Heart right ventricle (tissue), 16 donors: ENCODE data around the gene EDIL3. TPM values are rescaled to one million over a fixed set of nuclear protein-coding genes. Genes with fewer than 3 reads are reported as not detected.

Source experiments
- ATAC-seq, 8 donors: fragments of 200-7000 bp; cut with Tn5 transposase; one replicate each; pipeline ENCODE4 v1.9.1; 2020; ENCODE audit warnings: mild to moderate bottlenecking in 8 of 8, moderate library complexity in 8 of 8, moderate number of reproducible peaks in 1 of 8
- DNase-seq, 2 donors: peaks; one replicate each; pipeline ENCODE4 v3.0.0-alpha.2; 2020
- H3K27ac ChIP-seq, 10 donors: fragments of 200-600 bp; sonication (generic) in 2 of 10; one replicate each; pipeline versions ENCODE4 v1.5.0 to v1.8.0; 2020 to 2022; ENCODE audit warnings: mild to moderate bottlenecking in 3 of 10
- H3K27me3 ChIP-seq, 7 donors: fragments of 200-600 bp; one replicate each; pipeline ENCODE4 v1.8.0; 2021 to 2022; ENCODE audit warnings: mild to moderate bottlenecking in 2 of 7
- H3K36me3 ChIP-seq, 9 donors: fragments of 200-600 bp; sonication (generic) in 1 of 9; one replicate each; pipeline versions ENCODE4 v1.5.0 to v1.8.0; 2020 to 2022; ENCODE audit warnings: mild to moderate bottlenecking in 2 of 9
- H3K4me1 ChIP-seq, 9 donors: fragments of 200-600 bp; sonication (generic) in 1 of 9; one replicate each; pipeline versions ENCODE4 v1.5.0 to v1.8.0; 2020 to 2022; ENCODE audit warnings: mild to moderate bottlenecking in 4 of 9
- H3K4me3 ChIP-seq, 10 donors: fragments of 200-600 bp; sonication (generic) in 2 of 10; one replicate each; pipeline versions ENCODE4 v1.5.0 to v1.8.0; 2020 to 2022; ENCODE audit warnings: mild to moderate bottlenecking in 7 of 10, moderate library complexity in 2 of 10
- H3K9me3 ChIP-seq, 11 donors: fragments of 200-600 bp in 10 of 11; sonication (generic) in 2 of 11; one replicate each; pipeline versions ENCODE4 v1.5.0 to v1.8.0; 2013 to 2022; ENCODE audit warnings: mild to moderate bottlenecking in 2 of 11, control low read depth in 1 of 11, moderate library complexity in 1 of 11
- WGBS, 2 donors: extraction: QIAGEN DNeasy Blood & Tissue Kit; methylation state at CpG; one replicate each; pipeline ENCODE4 v1.1.7; 2013; ENCODE audit warnings: inconsistent platforms in 1 of 2; 5-methylcytosine and 5-hydroxymethylcytosine counted together
- intact Hi-C, 10 donors: fragments of 100-400 bp; cut with DNase I; formaldehyde crosslinking; loops; one replicate each; pipeline versions ENCODE4 v1.11.1 to v1.14.2; 2022
- polyA plus RNA-seq, 2 donors: library from polyadenylated mRNA; stranded (reverse); fragments of 200-250 nt; gene quantifications; one replicate each; pipeline ENCODE4 v1.2.3, GENCODE V29; 2013
- total RNA-seq, 10 donors: library from RNA; stranded (reverse); fragmentation: NEBNext Ultra II Directional in 3 of 10; extraction: Animal tissue kit (Norgen Biotek cat#: 25700) in 3 of 10; gene quantifications; one replicate each; pipeline versions ENCODE4 v1.2.1 to v1.2.4, GENCODE V29; 2021 to 2023
- TF ChIP-seq, protein P1 (sequence below), 9 donors: fragments of 200-600 bp; sonication (generic) in 2 of 9; IDR thresholded peaks; one replicate each; pipeline versions ENCODE4 v1.5.0 to v1.8.0; 2021 to 2022; ENCODE audit warnings: antibody characterized with exemption in 9 of 9, mild to moderate bottlenecking in 5 of 9, moderate library complexity in 1 of 9
- donor health status: Arrhythmogenic right ventricular cardiomyopathy.
- donor health status: ischemic (EF 13 %, LVEDD 7.1; RV severe dilation, severe dysfunction).
- donor health status: healthy with polysubstance abuse.
- donor health status: DM: no; HTN: yes; CAD: no.
- donor health status: DM: no; HTN: no; CAD: no.
- donor health status: ischemic (EF 25% LVEDD 6.9; RV normal size, moderate dysfunction).
- donor health status: ischemic (EF 25% LVEDD 5.7; RV mildly dilated, moderate dysfunction).
- donor health status: healthy.
- donor health status: DM: yes; HTN: yes; CAD: no.
- donor health status: Ischemic cardiomyopathy.
- donor health status: ischemic (EF 35%, LVEDD 5.7; RV mildly dilated, moderate dysfunction).
- donor health status: nonischemic (EF 11% LVEDD 7.7; RV severe dilation, severe dysfunction).
- donor health status: DM: yes; HTN: yes; CAD: no.
- donor health status: PGD.
- donor health status: ischemic (EF 29% LVEDD 5.4; RV normal size, mild dysfunction).
- donor health status: nonischemic (EF 23%, LVEDD 6.1; RV moderate dilation, normal function).

EDIL3 gene
- total and polyA plus RNA-seq, 12 donors, result 1.6 to 10.0 (median 3.9) TPM

DNA sequence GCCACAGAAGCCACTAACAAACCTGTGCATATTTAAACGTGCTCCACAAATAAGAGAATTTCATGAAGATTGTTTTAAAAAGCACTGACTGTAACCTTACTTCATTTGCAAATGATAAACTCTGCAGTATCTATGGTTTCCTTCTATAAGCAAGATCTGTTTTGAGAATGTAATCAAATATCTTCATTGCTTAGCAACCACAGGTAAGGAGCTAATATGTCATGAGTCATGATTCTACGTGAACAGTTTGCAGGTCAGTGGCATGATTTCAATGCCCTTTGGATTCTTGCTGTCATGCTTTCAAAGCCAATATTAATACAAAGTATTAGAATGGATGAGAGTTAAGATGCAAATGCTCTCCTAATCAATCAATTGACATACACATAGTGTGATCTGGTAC lies 325.0 kb downstream of the EDIL3 start:
- H3K4me1 ChIP-seq, result no peaks in the 10 kb centered on the region
- intact Hi-C loops, result no loop called here
- WGBS, 2 donors, result 83 to 87% methylated on average over 2 of the region's 2 CpGs
- no peak for ATAC-seq
- H3K4me3 ChIP-seq, result no peak overlapping the region
- H3K9me3 ChIP-seq, result no peaks in the 10 kb centered on the region
- H3K27ac ChIP-seq, result no peak overlapping the region
- TF ChIP-seq, protein P1, sequence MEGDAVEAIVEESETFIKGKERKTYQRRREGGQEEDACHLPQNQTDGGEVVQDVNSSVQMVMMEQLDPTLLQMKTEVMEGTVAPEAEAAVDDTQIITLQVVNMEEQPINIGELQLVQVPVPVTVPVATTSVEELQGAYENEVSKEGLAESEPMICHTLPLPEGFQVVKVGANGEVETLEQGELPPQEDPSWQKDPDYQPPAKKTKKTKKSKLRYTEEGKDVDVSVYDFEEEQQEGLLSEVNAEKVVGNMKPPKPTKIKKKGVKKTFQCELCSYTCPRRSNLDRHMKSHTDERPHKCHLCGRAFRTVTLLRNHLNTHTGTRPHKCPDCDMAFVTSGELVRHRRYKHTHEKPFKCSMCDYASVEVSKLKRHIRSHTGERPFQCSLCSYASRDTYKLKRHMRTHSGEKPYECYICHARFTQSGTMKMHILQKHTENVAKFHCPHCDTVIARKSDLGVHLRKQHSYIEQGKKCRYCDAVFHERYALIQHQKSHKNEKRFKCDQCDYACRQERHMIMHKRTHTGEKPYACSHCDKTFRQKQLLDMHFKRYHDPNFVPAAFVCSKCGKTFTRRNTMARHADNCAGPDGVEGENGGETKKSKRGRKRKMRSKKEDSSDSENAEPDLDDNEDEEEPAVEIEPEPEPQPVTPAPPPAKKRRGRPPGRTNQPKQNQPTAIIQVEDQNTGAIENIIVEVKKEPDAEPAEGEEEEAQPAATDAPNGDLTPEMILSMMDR (IDR thresholded peaks at IDR 0.05), result no peak
- H3K36me3 ChIP-seq, result no peaks in the 10 kb centered on the region
- no peak for DNase-seq
- H3K27me3 ChIP-seq, result no peaks in the 10 kb centered on the region

DNA sequence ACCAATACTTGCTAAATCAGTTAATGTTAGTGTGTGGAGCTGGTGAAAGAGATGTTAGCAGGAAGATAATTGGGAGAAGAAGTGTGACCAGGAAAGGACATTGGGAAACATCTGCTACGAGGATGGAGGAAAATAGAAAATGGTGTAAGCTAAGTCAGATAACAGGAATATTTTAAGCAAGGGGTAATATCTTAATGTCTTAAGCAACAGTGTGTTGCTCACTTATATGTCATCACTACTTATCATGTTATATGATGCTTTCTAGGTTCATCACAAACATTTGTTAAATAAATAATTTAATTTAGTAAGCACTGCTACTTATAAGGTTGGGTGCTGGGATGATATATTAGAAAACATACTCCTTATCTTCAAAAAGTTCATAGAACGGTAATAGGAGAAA lies 326.1 kb downstream of the EDIL3 start:
- ATAC-seq, result no peak
- 59 to 83% methylated on average over 2 of the region's 2 CpGs for WGBS, 2 donors
- no peaks in the 10 kb centered on the region for H3K9me3 ChIP-seq
- intact Hi-C loops, result no loop called here
- DNase-seq, result no peak
- no peaks in the 10 kb centered on the region for H3K27me3 ChIP-seq
- H3K27ac ChIP-seq, result no peak overlapping the region
- TF ChIP-seq, protein P1 (IDR thresholded peaks at IDR 0.05), result no peak
- H3K4me1 ChIP-seq, result no peaks in the 10 kb centered on the region
- no peak overlapping the region for H3K4me3 ChIP-seq
- no peaks in the 10 kb centered on the region for H3K36me3 ChIP-seq

DNA sequence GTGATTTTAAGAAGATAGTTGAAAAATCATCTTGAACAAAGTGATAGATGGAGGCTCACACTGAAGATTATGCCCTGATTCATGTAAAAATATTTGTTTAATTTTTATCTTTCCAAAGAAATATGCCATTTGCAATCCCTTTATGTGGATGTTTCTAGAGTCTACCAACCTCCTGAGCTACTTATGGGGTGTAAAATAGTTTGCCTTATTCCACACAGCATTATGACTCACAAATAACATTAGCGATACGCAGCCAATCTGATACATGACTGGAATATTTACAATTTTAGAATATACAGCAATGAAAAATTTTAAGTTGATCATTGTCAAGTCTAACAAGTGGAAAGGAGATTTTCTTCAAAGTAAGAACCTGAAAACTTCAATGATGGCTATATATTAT lies 327.5 kb downstream of the EDIL3 start:
- Histone ChIP-seq H3K27me3 (no peaks in the 10 kb centered on the region), H3K4me3 (no peak overlapping the region), H3K4me1 (no peaks in the 10 kb centered on the region), H3K27ac (no peak overlapping the region), H3K36me3 (no peaks in the 10 kb centered on the region), H3K9me3 (no peaks in the 10 kb centered on the region)
- TF ChIP-seq, protein P1 (IDR thresholded peaks at IDR 0.05), result no peak
- 99 to 100% methylated on average over 2 of the region's 2 CpGs for WGBS, 2 donors
- DNase-seq, result no peak
- ATAC-seq, result no peak
- intact Hi-C loops, result no loop called here

DNA sequence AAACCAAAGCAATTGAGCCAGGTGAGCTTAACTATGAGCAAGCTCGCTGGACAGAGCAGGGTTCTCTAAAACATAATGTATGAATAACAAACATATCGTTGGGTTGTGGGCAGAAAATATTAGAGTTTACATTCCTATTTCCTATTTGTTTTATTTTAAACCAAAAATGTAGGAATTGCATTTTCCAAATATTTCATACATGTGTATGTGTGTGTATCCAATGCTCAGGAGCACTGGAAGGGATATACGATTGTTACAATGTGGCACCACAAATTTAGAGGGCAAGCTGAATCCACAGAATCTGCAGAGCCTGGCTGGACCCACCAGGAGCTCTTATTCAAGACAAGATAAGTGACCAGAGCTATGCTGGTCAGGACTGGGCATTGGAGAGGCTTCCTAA lies 338.7 kb downstream of the EDIL3 start:
- no peaks in the 10 kb centered on the region for H3K27me3 ChIP-seq
- no peaks in the 10 kb centered on the region for H3K4me1 ChIP-seq
- H3K36me3 ChIP-seq, result no peaks in the 10 kb centered on the region
- 87 to 89% methylated on average over 3 of the region's 3 CpGs for WGBS, 2 donors
- TF ChIP-seq, protein P1 (IDR thresholded peaks at IDR 0.05), result no peak
- ATAC-seq, result no peak
- peaks cover 0 to 13% (median 0%) of the 10 kb centered on the region in 11 donors for H3K9me3 ChIP-seq
- DNase-seq, result no peak
- H3K4me3 ChIP-seq, result no peak overlapping the region
- no peak overlapping the region for H3K27ac ChIP-seq
- intact Hi-C loops, result no loop called here
